Activated CD4-positive, alpha-beta T cell treated with anti-CD3 and anti-CD28 coated beads for 1 hour (primary cell): ENCODE data around the gene MRPL42.
"Not testable (repeated sequence)": the region's sequence is repeated elsewhere in the genome, so short reads cannot be mapped to it uniquely, and the experiment has no call there.

Experiments used
- DNase-seq: peaks from one replicate; pipeline ENCODE4 v3.0.0-alpha.2; 2020

MRPL42 gene

DNA sequence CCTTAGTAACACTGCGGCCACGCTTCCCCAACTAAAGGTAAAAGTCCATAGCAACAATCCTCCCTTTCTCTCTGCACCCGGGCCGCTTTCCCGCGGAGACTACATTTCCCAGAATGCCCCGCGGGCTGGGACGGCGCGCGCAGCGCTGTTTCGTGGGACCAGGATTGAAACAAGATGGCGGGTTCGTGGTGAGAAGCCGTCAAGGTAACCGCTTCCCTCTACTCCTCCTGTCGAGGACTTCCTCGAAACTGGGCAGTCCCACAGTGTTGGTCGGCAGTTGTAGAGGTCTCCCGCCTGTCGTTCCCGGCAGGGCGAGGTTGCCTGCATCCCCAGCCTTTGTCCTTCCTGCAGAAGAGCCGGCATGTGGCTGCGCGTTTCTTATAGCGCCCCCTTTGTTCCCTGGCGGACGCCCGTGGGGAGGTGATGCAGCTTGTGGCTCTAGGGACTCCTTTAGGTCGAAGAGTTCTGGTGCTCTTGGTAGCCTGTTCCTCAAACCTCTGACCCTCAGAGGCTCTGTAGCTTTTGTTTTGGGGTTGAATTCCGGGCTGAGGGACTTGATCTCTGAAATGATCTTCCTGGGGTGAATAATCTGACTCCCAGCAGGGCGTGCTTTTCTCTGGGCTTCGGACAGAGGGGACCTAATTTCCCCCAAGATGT, at the start of gene MRPL42:
Gene MRPL42, plus strand, starts transcription at position 164 of the 657 bp plus-strand sequence. CDS start 1,772 bp downstream, outside the sequence.
- DNase-seq, result peak; percentile 89

DNA sequence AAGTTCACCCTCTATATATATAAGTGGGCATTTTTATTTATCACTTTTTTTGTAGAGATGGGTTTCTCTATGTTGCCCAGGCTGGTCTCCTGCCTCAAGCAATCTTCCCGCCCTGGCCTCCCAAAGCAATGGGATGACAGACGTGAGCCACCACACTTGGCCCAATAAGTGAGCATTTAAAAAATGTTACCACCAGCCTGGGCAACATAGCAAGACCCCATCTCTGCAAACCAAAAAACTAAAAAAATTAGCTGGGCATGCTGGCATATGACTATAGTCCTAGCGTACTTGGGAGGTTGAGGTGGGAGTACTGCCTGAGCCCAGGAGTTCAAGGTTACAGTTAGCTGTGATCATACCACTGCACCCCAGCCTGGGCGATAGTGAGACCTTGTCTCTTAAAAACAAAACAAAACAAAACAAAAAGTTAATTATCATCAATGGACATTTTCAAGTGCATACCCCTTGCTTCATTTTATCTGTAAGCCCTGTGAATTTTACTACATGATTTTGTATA, 49.3 kb upstream of the MRPL42 start:
- DNase-seq, result no peak

DNA sequence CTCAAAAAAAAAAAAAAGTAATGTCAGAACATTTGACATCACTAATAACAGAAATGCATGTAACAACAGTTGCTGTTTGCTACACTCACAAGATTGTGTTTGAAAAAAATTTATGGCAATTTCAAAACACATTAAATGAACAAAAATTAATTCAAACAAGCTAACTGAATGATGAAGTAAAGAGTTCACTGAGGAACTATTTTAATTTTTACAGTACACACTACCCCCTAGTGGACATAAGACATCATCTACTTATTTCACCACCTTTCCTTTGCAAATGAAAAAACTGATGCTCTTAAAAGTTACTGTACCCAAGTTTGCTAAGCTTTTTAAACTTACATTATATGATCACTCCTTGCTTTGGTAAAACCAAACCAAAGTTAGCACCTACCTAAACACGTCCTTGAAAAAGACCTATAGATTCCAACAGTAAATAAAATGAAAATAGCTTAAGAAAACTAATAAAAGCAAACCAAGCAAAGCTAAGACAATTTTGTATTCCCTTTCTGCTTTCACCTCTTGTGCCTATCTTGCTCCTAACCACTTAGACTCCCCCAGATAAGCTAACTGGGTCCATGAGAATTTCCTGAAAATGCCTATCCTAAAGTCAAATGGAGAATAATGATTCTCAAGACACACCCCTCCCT, 47.8 kb upstream of the MRPL42 start:
- DNase-seq, result no peak

DNA sequence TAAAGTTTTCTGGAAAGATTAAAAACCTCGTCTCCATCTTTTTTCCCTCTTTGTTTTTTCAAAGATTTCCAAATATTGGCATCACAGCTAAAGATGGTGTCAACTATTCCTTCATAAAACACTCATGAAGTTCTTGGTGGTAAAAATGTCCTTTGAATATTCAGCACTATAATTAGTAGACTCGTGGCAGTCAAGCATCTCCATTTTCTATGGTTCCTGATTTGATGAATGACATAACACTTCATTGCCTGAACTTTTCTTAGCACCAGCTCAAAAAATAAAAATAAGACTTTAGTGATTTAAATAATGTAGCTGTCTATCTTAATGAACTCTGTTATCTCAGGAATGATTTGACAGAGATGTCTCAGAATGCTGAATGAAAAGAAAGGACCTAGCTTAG, 45.3 kb upstream of the MRPL42 start:
- DNase-seq, result no peak

DNA sequence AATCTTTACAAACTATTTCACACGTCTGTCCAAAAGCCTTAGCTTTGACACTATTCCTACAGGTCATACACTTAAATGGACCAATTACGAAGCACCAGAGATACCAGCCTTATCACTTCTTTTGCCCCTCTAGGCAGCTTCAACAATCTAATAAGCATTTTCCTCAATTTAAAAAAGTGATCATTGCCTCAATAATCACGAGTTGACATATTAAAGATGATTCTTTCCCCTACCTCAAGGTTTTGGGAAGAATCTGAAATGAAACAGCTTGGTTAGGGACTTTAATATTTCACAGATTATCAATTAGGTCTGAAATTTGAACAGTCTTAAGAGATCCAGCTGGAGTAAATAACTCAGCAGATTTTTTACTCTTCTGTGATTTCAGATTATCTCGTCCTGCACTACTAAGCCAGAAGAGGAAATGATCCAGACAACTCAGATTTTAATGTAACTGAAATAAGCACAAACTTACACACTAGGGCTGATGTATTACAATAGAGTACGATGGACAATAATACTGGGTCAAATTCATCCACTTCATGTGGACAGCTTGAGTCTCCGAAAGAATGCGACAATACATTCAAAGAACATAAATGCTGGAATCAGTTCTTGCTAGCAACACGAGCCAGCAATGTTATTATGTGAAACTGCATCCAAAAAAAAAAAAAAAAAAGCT, 41.4 kb upstream of the MRPL42 start:
- DNase-seq, result no peak

DNA sequence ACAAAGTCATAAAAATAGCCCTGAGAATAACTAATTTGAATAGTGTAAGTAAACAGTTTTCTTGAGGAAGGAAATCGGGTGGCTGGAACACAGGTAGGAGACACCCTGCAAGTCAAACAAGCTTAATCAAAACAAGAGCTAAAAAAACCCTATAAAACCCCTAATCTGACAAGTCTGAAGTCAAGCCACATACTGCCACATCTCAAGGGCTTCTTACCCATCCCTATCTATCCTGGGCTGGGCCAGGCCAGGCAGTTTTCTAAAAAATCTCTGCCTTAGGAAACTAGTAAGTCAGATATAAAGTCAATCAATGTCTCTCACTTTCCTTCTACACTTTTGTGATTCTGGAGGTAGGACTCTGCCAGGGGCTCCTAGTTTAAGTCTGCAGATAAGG, 40.9 kb upstream of the MRPL42 start:
- no peak for DNase-seq

DNA sequence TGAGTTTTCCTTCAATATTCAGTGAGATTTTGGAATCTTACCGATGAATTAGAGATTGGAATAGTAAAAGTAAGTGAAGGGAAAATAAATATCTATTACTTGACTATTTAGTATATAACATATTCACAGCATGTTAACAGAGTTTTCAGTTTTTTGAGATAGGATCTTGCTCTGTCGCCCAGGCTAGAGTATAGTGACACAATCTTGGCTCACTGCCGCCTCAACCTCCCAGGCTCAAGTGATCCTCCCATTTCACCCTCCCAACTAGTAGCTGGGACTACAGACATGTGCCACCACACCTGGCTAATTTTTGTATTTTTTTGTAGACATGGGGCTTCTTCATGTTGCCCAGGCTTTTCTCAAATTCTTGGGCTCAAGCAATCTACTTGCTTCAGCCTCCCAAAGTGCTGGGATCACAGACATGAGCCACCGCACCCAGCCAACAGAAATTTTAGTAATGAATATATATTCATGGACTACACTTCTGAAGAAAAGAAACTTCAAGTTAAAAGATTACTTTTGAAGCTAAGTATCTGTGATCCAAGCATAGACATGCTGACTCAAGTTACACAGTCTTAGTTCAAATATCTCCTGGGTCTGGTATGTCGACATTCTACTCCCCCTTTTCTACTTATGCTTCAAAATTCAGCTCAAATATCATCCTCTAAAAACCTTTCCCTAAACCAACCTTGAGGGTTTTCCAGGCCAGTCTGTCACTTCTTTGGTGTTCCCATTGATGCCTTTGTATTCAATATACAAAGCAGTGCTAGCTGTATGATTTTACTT, 39.3 kb upstream of the MRPL42 start:
- DNase-seq, result no peak

DNA sequence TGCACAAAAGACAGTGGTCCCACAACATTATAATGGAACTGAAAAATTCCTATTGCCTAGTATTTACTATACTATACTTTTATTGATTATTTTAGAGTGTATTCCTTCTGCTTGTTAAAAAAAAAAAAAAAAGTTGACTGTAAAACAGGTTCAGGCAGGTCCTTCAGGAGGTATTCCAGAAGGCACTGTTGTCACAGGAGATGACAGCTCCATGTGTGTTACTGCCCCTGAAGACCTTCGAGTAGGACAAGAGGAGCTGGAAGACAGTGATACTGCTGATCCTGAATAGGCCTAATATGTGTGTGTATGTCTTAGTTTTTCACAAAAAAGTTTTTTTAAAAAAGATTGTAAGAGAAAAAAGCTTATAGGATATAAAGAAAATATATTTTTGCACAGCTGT, 37.9 kb upstream of the MRPL42 start:
- no peak for DNase-seq

DNA sequence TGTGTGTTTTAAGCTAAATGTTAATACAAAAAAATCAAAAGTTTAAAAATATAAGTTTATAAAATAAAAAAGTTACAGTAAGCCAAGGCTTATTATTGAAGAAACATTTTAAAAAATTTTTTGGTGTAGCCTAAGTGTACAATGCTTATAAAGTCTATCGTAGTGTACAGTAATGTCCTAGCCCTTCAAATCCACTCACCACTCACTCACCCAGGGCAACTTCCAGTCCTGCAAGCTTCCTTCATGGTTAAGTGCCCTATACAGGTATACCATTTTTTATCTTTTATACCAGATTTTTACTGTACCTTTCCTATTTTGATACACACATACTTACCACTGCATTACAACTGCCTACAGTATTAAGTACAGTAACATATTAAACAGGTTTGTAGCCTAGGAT, 37.5 kb upstream of the MRPL42 start:
- no peak for DNase-seq

DNA sequence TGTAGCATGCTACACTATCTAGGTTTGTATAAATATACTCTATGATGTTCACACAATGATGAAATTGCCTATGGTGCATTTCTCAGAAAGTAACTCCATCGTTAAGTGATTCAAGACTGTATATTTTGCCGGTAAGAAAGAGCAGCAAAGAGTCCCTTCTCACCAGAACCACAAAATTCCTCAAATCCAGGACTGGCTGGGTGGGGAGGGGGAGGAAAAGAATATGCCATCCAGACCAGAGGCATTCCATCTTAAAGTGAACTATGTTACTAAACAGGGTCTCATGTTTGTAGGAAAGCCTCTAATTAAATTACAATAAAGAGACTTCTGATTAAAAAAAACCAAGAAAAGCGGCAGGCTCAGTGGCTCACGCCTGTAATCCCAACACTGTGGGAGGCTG, 37.0 kb upstream of the MRPL42 start:
- DNase-seq, result no peak

DNA sequence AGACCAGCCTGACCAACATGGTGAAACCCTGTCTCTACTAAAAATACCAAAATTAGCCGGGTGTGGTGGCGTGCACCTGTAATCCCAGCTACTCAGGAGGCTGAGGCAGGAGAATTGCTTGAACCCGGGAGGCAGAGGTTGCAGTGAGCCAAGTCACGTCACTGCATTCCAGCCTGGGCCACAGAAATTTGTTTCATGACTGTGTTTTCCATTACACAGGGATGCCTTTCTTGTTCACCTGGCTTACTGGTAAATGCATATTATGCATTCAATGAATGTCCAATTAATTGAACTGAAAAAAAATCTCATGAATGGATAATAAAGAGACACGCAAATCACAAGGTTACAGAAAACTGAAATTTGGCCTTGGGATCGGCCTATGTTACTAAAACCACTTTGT, 35.3 kb upstream of the MRPL42 start:
- DNase-seq, result not testable (repeated sequence)

DNA sequence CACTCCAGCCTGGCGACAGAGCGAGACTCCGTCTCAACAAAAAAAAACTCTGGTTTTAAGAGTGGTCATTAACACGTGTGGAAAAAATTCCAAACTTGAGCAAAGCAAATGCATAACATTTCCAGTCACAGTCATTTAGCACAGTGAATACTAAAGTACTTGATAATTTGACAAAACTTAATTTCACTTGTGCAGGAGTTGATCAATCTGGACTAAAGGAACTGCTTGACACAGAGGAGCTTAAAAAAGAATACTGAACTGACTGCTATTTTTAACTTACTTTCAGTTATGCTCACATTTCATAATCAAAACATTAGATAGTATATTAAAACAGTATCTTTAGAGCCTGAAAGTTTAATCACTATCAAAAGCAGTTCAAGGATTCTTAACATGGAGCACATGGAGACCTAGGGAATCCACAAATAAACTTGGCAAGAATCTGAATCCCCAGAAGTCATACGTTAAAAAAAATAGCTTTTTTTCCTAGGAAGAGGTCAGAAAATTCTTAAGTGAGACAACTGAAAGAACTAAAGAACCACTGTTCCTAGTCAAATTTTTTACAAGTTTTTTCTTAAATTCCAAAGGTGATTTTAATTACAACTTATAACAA, 33.0 kb upstream of the MRPL42 start:
- DNase-seq, result no peak

DNA sequence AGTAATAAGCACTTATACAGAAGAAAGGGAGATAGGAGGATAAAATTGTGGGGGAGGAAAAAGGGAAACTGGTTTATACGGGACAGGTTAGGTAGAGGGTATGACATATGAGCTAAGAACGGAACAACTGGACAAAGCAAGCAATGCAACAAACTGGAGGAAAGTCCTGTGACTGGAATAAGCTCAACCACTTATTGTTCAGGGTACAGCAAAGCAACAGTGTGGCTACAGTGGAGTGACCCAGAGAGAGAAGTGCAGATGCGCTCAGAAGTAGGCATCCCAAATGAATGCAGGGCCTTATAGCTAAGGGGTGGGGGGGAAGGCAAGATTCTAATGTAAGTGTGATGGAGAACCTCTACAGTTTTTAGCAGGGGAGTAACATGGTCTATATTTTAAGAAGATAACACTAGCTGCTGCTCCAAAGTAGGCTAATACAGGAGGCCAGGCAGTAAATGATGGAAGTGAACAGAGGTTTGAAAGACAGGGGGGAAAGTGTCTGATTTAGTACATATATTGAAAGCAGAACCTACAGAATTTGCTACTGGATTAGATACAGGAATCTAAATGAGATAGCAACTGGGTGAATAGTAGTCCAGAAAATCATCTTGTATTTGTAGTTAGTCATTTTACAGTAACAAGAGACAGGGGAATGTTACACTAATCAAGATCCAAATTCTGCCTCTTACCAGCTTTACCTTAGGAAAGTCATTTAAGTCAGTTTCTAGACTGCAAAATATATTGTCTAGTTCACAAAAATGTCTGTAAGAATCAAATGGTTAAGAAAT, 28.9 kb upstream of the MRPL42 start:
- no peak for DNase-seq

DNA sequence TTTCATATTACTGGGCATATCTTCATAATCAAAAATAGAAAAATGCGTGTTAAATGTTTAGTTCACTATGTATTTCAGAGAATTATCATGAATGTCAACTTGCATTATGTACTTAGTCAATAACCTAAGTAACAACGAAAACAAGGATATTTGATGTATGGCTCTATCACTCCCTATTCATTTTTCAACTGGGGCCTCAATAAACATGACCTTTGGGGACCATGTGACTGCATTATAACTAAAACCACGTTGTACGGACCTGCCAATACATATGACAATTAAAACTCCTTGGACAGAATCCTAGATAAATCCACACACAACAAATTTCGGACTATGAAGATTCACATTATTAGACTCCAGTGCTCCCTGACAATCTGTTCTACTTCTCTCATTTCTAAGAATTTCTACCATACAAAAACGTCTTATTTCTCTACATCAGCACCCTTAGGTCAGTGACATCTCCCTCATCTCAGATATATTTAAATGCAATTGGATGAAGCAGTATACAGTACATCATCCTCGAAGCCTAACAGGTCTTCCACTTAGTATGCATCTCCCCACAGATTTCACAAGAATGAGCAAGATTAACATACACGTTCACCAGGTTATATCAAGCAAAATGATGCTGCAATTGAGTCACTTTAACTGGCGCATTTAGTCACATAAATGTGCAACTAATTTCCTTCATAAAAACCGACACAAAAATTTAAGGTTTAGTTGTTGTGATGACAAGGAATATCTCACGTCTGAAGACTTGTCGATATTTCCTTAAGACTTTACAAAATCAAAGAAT, 27.1 kb upstream of the MRPL42 start:
- no peak for DNase-seq

DNA sequence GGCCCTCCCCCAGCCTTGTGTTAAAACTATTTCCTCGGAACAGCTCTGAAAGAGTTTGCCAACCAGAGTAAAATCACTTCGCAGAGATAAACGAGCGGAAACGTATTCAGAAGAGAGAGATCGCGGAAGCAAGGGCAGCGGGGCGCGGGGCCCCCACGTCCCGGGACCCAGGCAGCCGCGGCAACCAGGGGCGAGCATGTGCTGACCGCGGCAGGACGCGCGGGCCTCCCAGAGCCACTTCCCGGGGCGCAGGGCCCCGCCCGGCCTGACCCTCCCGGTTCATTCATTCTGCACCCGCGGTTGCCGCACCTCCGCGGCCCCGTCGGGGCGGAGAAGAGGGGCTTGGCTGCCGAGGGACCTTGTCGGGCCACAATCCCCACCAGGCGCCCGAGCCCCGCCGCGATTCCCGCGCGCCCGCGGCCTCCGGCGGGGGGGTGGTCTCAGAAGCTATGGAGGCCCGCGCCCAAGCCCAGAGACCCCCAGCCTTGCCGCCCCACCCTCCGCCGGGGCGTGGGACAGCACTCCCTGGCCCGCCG, 26.2 kb upstream of the MRPL42 start:
- DNase-seq, result peak; percentile 13

DNA sequence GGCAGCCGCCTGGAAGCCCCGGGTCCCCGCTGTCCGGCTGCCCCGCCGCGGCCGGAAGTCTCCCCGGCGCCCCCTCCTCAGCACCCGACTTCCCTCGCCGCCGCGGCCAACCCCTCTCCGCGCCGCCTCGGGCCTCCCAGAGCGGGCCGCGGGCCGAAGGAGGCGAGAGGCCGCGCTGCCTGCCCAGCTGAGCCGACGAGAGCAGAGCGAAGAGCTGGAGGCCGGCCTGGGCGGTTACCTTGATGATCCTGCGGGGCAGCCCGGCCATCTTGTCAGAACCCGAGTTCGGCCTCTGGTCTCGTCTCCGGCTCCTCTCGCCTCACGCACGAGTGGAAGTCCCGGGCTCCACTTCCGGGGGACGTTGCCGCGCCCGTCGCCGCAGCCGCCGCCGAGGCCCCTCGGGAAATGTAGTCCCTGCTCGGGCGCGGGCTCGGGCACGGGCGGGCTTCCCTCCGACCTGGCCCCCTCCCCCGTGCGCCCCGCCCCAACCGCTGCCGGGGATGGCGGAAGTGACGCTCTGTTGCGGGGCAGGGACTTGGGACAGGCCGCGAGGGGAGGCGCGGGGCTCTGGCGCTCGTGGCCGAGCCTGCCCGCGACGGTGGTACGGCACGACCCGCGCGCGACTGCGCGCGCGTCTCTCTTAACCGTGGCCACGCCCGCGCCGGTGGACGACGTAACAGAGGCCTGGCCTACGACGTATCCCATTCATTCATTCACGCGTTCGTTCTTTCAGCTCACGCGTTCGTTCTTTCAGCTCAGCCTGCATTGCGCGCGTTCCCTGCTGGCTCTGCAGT, 25.5 kb upstream of the MRPL42 start, which contains the start of gene UBE2N:
Gene UBE2N, minus strand, starts transcription at position 331 of the 794 bp plus-strand sequence. Its CDS starts 63 bp downstream, at position 268.
- DNase-seq, result peak; percentile 93

DNA sequence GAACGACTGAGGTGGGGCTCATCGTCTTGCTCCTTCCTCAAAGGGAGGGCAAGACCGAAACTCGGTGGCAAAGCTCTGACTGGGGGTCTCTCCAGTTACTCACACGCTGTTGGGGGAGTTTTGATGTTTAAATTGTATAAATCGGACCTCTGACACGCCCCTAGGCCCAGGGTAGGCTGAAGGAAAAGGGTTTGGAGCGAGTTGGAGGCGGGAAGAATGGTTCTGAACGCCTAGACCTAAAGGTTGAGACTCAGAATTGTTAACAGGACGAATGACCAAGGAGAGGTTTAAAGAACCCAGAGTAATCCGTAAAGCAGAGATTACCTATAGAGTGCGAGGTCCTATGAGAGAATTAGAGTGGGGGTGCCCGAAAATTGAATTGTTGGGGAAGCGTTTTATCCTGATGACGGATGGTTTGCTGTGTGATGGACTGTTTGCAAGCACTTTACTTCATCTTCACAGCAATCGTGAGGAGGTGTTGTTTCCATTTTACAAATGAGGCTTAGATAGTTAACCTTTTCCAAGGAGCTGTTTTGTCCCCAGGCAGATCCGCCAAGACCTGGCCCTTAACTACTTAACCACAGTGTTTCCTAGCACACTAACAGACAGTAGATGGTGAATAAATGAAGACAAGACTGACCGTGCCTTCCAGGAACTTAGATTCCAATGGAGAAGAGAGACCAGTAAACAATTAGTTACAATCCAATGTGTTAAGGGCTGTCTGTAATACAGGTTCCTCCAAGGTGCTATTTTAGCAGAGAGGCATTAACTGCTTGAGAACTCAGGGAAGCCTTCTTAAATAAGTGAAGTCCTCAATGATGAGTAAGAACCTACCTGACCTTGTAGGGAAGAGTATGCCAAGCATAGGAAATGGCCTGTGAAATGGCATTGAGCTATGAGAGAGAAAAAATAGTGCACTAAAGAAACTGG, 24.6 kb upstream of the MRPL42 start:
- no peak for DNase-seq

DNA sequence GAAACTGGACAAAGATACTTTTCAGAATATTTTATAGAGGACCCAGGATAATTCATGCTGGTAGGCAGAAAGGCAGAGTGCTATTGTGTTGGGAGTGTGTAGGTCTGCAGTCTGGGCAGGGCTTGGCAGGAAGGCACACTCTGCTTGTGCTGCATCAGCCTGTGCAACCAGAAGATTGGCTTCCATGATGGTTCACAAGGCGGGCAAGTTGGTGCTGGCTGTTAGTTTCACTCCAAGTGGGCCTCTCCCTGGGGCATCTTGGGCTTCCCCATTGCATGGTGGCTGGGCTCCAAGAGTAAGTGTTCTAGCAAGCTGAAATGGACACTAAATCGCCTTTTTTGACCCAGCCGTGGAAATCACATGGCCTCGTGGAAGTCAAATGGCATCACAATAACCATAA, 23.7 kb upstream of the MRPL42 start:
- no peak for DNase-seq
